ENCODE results near the gene GRM4.
A peak's percentile ranks its signal among the peaks of the same experiment; 100 is the strongest.

Gene GRM4

GRCh38 chr6:34061348-34061747, 84.5 kb downstream of the GRM4 start:
- no peak for DNase-seq (ENCODE audit: low read depth)

- DNase-seq (ENCODE audit: low read depth), result no peak
These were observed 86.0 kb downstream of the GRM4 start for GRCh38 chr6:34059914-34060313.

- peak; percentile 7 for DNase-seq (ENCODE audit: low read depth)
These were observed 86.7 kb downstream of the GRM4 start for GRCh38 chr6:34059136-34059731.

GRCh38 chr6:34057790-34058189, 88.1 kb downstream of the GRM4 start:
- no peak for DNase-seq (ENCODE audit: low read depth)

GRCh38 chr6:34057191-34057590, 88.7 kb downstream of the GRM4 start:
- DNase-seq (ENCODE audit: low read depth), result no peak

- DNase-seq (ENCODE audit: low read depth), result peak; percentile 38
These were observed 89.4 kb downstream of the GRM4 start for GRCh38 chr6:34056305-34057108.

GRCh38 chr6:34055223-34055933, 90.5 kb downstream of the GRM4 start:
- no peak for DNase-seq (ENCODE audit: low read depth)

GRCh38 chr6:34053721-34054120, 92.2 kb downstream of the GRM4 start:
- no peak for DNase-seq (ENCODE audit: low read depth)

- no peak for DNase-seq (ENCODE audit: low read depth)
These were observed 92.8 kb downstream of the GRM4 start for GRCh38 chr6:34052918-34053608.

- DNase-seq (ENCODE audit: low read depth), result no peak
These were observed 93.6 kb downstream of the GRM4 start for GRCh38 chr6:34052071-34052825.

GRCh38 chr6:34051331-34051919, 94.5 kb downstream of the GRM4 start:
- no peak for DNase-seq (ENCODE audit: low read depth)

GRCh38 chr6:34050691-34051090, 95.2 kb downstream of the GRM4 start:
- DNase-seq (ENCODE audit: low read depth), result no peak

GRCh38 chr6:34049395-34050342, 96.2 kb downstream of the GRM4 start:
- no peak for DNase-seq (ENCODE audit: low read depth)

GRCh38 chr6:34047913-34048867, 97.7 kb downstream of the GRM4 start:
- DNase-seq (ENCODE audit: low read depth), result no peak

GRCh38 chr6:34046617-34047016, 99.3 kb downstream of the GRM4 start:
- DNase-seq (ENCODE audit: low read depth), result no peak

- DNase-seq (ENCODE audit: low read depth), result no peak
These were observed 100.1 kb downstream of the GRM4 start for GRCh38 chr6:34045771-34046170.

GRCh38 chr6:34044945-34045595, 100.8 kb downstream of the GRM4 start:
- DNase-seq (ENCODE audit: low read depth), result no peak

- DNase-seq (ENCODE audit: low read depth), result no peak
These were observed 102.5 kb downstream of the GRM4 start for GRCh38 chr6:34043359-34043758.
